HS-5 (cell line): ENCODE measurements around the gene RNF144B.
"Not testable (repeated sequence)": the region's sequence is repeated elsewhere in the genome, so short reads cannot be mapped to it uniquely, and the experiment has no call there.

ENCODE experiments used
- DNase-seq: peaks from one replicate; pipeline ENCODE4 v3.0.0-alpha.2; 2012; ENCODE audit warnings: low read depth

RNF144B gene

GRCh38 chr6:18371656-18372055, 15.5 kb upstream of the RNF144B start:
- DNase-seq, result no peak

GRCh38 chr6:18380158-18380836, 6.9 kb upstream of the RNF144B start:
- no peak for DNase-seq

- DNase-seq, result no peak
Measured at GRCh38 chr6:18380851-18381250, 6.3 kb upstream of the RNF144B start.

GRCh38 chr6:18383441-18383840, 3.7 kb upstream of the RNF144B start:
- no peak for DNase-seq

GRCh38 chr6:18384621-18385020, 2.5 kb upstream of the RNF144B start:
- DNase-seq, result no peak

- no peak for DNase-seq
Measured at GRCh38 chr6:18386298-18386976, 713 bp upstream of the RNF144B start.

GRCh38 chr6:18388271-18388670, 1.1 kb downstream of the RNF144B start:
- DNase-seq, result no peak

GRCh38 chr6:18388942-18389341, 1.8 kb downstream of the RNF144B start:
- no peak for DNase-seq

GRCh38 chr6:18389479-18389878, 2.3 kb downstream of the RNF144B start:
- DNase-seq, result no peak

- DNase-seq, result no peak
Measured at GRCh38 chr6:18390476-18390875, 3.3 kb downstream of the RNF144B start.

- DNase-seq, result no peak
Measured at GRCh38 chr6:18391023-18391422, 3.9 kb downstream of the RNF144B start.

GRCh38 chr6:18392346-18392877, 5.3 kb downstream of the RNF144B start:
- DNase-seq, result no peak

GRCh38 chr6:18393698-18394097, 6.5 kb downstream of the RNF144B start:
- no peak for DNase-seq

- no peak for DNase-seq
Measured at GRCh38 chr6:18395177-18395855, 8.2 kb downstream of the RNF144B start.

GRCh38 chr6:18395856-18396197, 8.7 kb downstream of the RNF144B start:
- DNase-seq, result no peak

GRCh38 chr6:18397701-18398100, 10.6 kb downstream of the RNF144B start:
- DNase-seq, result no peak

GRCh38 chr6:18398225-18398624, 11.1 kb downstream of the RNF144B start:
- not testable (repeated sequence) for DNase-seq

- DNase-seq, result no peak
Measured at GRCh38 chr6:18400831-18401446, 13.8 kb downstream of the RNF144B start.

GRCh38 chr6:18404965-18405364, 17.8 kb downstream of the RNF144B start:
- not testable (repeated sequence) for DNase-seq

GRCh38 chr6:18405477-18406293, 18.5 kb downstream of the RNF144B start:
- DNase-seq, result peak; percentile 92

GRCh38 chr6:18406955-18407749, 20.0 kb downstream of the RNF144B start:
- no peak for DNase-seq
